Adrenal gland (tissue), 12 donors: ENCODE results near the gene ZNF436. TPM values are rescaled to one million over a fixed set of nuclear protein-coding genes. Genes with fewer than 3 reads are reported as not detected.

Experiments
- DNase-seq, 7 donors: peaks; one replicate each; pipeline ENCODE4 v3.0.0-alpha.2; 2019 to 2020
- H3K27ac ChIP-seq, 5 donors: fragments of 200-600 bp; sonication (generic) in 4 of 5; 1 replicate in 3 of 5; 2 replicates in 2 of 5; pipeline versions ENCODE4 v1.5.1 to v1.8.0; 2016 to 2020; ENCODE audit warnings: mild to moderate bottlenecking in 1 of 5
- H3K27me3 ChIP-seq: fragments of 200-600 bp; 2 replicates; pipeline ENCODE4 v1.8.0; 2021
- H3K36me3 ChIP-seq, 2 donors: fragments of 200-600 bp; replicated peaks in 1 of 2; 1 replicate in 1 of 2; 2 replicates in 1 of 2; pipeline versions ENCODE4 v1.5.1 to v1.8.0; 2018 to 2022
- H3K4me1 ChIP-seq, 2 donors: fragments of 200-600 bp; replicated peaks in 1 of 2; 1 replicate in 1 of 2; 2 replicates in 1 of 2; pipeline versions ENCODE4 v1.5.1 to v1.8.0; 2018 to 2021
- H3K4me3 ChIP-seq, 4 donors: fragments of 200-600 bp; sonication (generic) in 3 of 4; one replicate each; pipeline ENCODE4 v1.5.1; 2016 to 2018
- H3K9me3 ChIP-seq, 3 donors: fragments of 200-600 bp; sonication (generic) in 1 of 3; replicated peaks in 1 of 3; 1 replicate in 2 of 3; 2 replicates in 1 of 3; pipeline versions ENCODE4 v1.5.1 to v1.8.0; 2016 to 2021
- POLR2A ChIP-seq, 2 donors: fragments of 450-650 bp; IDR thresholded peaks; one replicate each; pipeline ENCODE4 v1.6.1; 2017; ENCODE audit warnings: antibody characterized with exemption in 2 of 2, mild to moderate bottlenecking in 2 of 2, moderate library complexity in 1 of 2
- WGBS, 4 donors: extraction: QIAGEN DNeasy Blood & Tissue Kit in 2 of 4; methylation state at CpG; one replicate each; pipeline versions ENCODE4 v1.1.5 to v1.1.7; 2013 to 2017; 5-methylcytosine and 5-hydroxymethylcytosine counted together
- intact Hi-C, 2 donors: fragments of 100-400 bp; cut with DNase I; formaldehyde crosslinking; loops; one replicate each; pipeline versions ENCODE4 v1.14.1 to v1.15.0; 2022 to 2023
- polyA plus RNA-seq, 3 donors: library from polyadenylated mRNA; stranded (reverse); fragments of 200-250 nt in 2 of 3; fragments of 350-450 nt in 1 of 3; fragmentation: Illumina TruSeq in 1 of 3; extraction: RNeasy Lipid Tissue Mini Kit (QIAGEN cat#74804) in 1 of 3; gene quantifications; one replicate each; pipeline ENCODE4 v1.2.3, GENCODE V29; 2013 to 2014
- total RNA-seq, 9 donors: library from RNA; depleted of rRNA in 4 of 9; stranded (reverse); fragments of >200 nt in 4 of 9; fragments of 120-200 nt in 1 of 9; fragmentation: NEBNext Ultra II Directional in 1 of 9; extraction: Animal tissue kit (Norgen Biotek cat#: 25700) in 1 of 9; gene quantifications; one replicate each; pipeline versions ENCODE4 v1.1.0 to v1.2.4, GENCODE V29; 2013 to 2023
- TF ChIP-seq, protein P1 (sequence below), 6 experiments: fragments of 450-650 bp in 4 of 6; fragments of 200-600 bp in 2 of 6; sonication (generic) in 1 of 6; IDR thresholded peaks; 1 replicate in 5 of 6; 2 replicates in 1 of 6; pipeline versions ENCODE4 v1.5.1 to v1.8.0; 2016 to 2021; ENCODE audit warnings: antibody characterized with exemption in 6 of 6, mild to moderate bottlenecking in 2 of 6, moderate library complexity in 1 of 6
- donor health status: healthy with polysubstance abuse.
- donor health status: Bipolar disorder and iron deficiency.
- donor health status: DM: yes; HTN: yes; CAD: no.
- donor health status: DM: no; HTN: no; CAD: no.
- donor health status: DM: no; HTN: no; CAD: no.
- donor health status: DM: yes; HTN: yes; CAD: no.

ZNF436 gene
- total and polyA plus RNA-seq, 12 donors, result 7.8 to 43.7 (median 20.2) TPM

DNA sequence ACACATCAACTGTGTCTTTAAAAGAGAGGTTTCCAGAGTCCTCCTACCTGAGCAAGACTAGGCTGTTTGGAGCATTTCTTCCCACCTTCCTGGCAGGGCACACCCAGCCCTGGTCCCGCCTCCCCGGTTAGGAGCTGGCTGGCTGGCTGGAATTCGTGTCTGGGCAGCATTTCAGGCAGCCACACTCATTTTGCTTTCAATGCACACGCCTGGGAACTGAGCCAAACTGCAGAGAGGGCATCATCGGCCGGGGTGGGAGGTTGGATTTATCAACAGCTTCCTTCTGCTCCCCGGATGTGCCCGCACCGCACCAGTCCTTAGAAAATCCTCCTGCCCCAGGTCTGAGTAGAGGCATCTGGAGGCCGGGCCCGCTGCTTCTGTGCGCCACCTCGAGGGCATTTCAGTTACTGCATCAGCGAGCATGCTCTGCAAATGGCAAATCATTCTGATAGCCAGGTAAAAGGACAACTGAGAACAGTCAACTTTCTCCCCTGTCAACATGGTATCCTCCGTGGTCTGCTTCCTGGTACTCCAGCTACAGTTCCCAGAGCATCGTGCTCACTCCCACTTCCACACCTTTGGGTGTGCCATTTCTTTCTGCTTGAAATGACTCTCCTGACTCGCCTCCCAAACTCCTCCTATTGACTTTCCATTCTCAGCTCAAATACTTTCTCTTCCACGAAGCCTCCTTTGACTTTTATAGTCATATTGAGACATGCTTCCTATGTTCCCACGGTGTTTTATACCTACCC lies 34.3 kb upstream of the ZNF436 start:
- 8 to 15% (median 10%) methylated on average over 6 to 19 of the region's 19 CpGs for WGBS, 4 donors
- H3K4me1 ChIP-seq, result peaks cover 16 to 52% of the 10 kb centered on the region in 2 donors

DNA sequence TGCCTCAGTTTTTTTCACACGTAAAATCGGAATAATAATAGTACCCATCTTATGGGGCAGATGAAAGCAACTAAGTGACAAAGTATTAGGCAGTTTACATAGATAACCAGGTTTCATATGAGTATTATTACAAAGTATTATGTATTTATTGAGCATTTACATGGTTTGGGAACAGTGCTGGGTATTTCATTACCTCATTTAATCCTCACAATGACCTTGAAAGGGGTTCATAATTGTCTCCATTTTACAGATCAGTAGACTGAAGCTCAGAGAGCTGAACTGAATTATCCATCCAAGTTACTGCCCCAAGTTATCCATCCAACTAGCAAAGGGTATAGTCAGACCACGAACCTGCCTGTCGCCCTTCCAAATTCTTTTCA lies 33.7 kb upstream of the ZNF436 start:
- Histone ChIP-seq H3K4me1 (peaks cover 16 to 52% of the 10 kb centered on the region in 2 donors), H3K4me3 (no peak overlapping the region), H3K27ac (peak overlapping the region in 4 of 5 donors; percentile 33 to 87 (median 49)), H3K27me3 (no peaks in the 10 kb centered on the region), H3K9me3 (no peaks in the 10 kb centered on the region), H3K36me3 (peaks cover 0 to 2% of the 10 kb centered on the region in 2 donors)
- WGBS, 4 donors, result 54 to 69% (median 58%) methylated on average over 4 of the region's 4 CpGs
- DNase-seq, result no peak
- intact Hi-C loops, result loop anchor here in 1 of 2 donors (10.0 kb wide), 1 partner anchor 69 kb away; no protein-coding TSS in a partner anchor
- TF ChIP-seq, protein P1, sequence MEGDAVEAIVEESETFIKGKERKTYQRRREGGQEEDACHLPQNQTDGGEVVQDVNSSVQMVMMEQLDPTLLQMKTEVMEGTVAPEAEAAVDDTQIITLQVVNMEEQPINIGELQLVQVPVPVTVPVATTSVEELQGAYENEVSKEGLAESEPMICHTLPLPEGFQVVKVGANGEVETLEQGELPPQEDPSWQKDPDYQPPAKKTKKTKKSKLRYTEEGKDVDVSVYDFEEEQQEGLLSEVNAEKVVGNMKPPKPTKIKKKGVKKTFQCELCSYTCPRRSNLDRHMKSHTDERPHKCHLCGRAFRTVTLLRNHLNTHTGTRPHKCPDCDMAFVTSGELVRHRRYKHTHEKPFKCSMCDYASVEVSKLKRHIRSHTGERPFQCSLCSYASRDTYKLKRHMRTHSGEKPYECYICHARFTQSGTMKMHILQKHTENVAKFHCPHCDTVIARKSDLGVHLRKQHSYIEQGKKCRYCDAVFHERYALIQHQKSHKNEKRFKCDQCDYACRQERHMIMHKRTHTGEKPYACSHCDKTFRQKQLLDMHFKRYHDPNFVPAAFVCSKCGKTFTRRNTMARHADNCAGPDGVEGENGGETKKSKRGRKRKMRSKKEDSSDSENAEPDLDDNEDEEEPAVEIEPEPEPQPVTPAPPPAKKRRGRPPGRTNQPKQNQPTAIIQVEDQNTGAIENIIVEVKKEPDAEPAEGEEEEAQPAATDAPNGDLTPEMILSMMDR (IDR thresholded peaks at IDR 0.05), result no peak
- no peak for TF ChIP-seq POLR2A (IDR thresholded peaks at IDR 0.05)

More for the DNA sequence above, 34.3 kb upstream of the ZNF436 start:
- H3K27ac ChIP-seq, result peak overlapping the region in 4 of 5 donors; percentile 33 to 87 (median 50)
- no peaks in the 10 kb centered on the region for H3K27me3 ChIP-seq
- peak in 1 of 2 donors; percentile 28 for TF ChIP-seq POLR2A (IDR thresholded peaks at IDR 0.05)
- TF ChIP-seq, protein P1 (IDR thresholded peaks at IDR 0.05), result peak; percentile 91 to 96 (median 95)
- H3K9me3 ChIP-seq, result no peaks in the 10 kb centered on the region
- H3K36me3 ChIP-seq, result peaks cover 0 to 6% of the 10 kb centered on the region in 2 donors
- intact Hi-C loops, result loop anchor here in 1 of 2 donors (10.0 kb wide), 1 partner anchor 69 kb away; no protein-coding TSS in a partner anchor
- no peak overlapping the region for H3K4me3 ChIP-seq
- peak; percentile 89 to 97 (median 96) for DNase-seq

DNA sequence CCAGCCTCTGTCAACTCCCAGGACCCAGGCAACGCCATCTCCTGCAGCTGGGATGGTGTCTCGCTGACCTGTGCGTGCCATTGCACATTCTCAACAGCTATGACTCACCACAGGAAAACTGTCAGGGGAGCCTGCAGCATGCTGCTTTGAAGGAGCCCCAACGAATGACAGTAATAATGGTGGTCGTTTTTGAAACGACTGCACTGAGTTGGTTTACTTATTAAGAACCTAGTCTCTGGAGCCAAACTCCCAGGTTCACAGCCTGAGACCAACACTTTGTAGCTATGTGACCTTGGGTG lies 33.4 kb upstream of the ZNF436 start:
- DNase-seq, result peak in 6 of 7 donors; percentile 66 to 75 (median 72)
- Histone ChIP-seq H3K4me1 (peaks cover 16 to 52% of the 10 kb centered on the region in 2 donors), H3K9me3 (no peaks in the 10 kb centered on the region), H3K27me3 (no peaks in the 10 kb centered on the region), H3K27ac (peak overlapping the region in 3 of 5 donors; percentile 33 to 87 (median 55)), H3K4me3 (no peak overlapping the region), H3K36me3 (no peaks in the 10 kb centered on the region)
- TF ChIP-seq, protein P1 (IDR thresholded peaks at IDR 0.05), result no peak
- 9 to 41% (median 11%) methylated on average over 4 to 6 of the region's 6 CpGs for WGBS, 4 donors
- intact Hi-C loops, result loop anchor here in 1 of 2 donors (10.0 kb wide), 1 partner anchor 68 kb away; no protein-coding TSS in a partner anchor

DNA sequence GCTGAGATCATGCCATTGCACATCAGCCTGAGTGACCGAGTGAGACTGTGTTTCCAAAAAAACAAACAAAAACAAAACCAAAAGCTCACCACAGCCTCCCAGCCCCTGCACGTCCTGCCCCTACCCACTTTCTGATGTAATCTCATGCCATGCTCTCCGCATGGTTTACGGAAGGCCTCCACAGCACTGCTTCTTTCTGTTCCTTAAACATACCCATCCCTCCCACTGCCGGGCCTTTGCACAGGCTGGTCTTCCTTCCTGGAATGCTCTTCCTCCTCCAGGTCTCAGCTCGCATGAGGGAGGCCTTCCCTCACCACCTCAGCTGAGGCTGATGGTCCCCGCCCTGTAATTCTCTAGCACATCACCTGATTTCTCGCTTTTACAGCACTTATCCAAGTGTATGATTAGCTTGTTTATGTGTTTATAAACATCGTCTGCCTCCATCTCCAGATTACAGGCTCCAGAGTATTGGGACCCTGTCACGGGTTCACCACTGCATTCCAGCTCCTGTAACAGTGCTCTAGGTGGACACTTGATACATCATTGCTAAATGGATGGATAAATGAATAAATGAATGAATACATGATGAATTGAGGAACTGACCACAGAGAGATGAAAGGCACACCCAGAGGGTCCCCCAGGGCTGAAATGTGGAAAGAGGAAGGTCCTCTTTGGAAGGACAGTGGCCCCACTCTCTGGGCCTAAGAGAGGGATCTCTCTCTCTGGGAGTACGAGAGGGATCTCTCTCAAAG lies 32.8 kb upstream of the ZNF436 start:
- Histone ChIP-seq H3K36me3 (peaks cover 0 to under 1% of the 10 kb centered on the region in 2 donors), H3K27ac (peak overlapping the region in 3 of 5 donors; percentile 33 to 87 (median 55)), H3K9me3 (no peaks in the 10 kb centered on the region), H3K4me1 (peaks cover 16 to 52% of the 10 kb centered on the region in 2 donors), H3K4me3 (no peak overlapping the region), H3K27me3 (no peaks in the 10 kb centered on the region)
- DNase-seq, result peak in 2 of 7 donors; percentile 35 to 44
- intact Hi-C loops, result loop anchor here in 1 of 2 donors (10.0 kb wide), 1 partner anchor 68 kb away; no protein-coding TSS in a partner anchor
- WGBS, 4 donors, result 69 to 80% (median 77%) methylated on average over 11 of the region's 11 CpGs
- TF ChIP-seq, protein P1 (IDR thresholded peaks at IDR 0.05), result peak in 1 of 6 experiments; percentile 4
- TF ChIP-seq POLR2A (IDR thresholded peaks at IDR 0.05), result no peak
